ENCODE measurements around the gene SHC2. TPM values are rescaled to one million over a fixed set of nuclear protein-coding genes. Genes with fewer than 3 reads are reported as not detected.

Gene SHC2
- total RNA-seq, 1 experiment from 2014 or later = 2.4 TPM

GRCh38 chr19:377801-378581 is 82.8 kb downstream of the SHC2 start:
- Mint-ChIP-seq H3K4me3 (ENCODE audit: unreplicated experiment) (no peak overlapping the region), H3K27ac (ENCODE audit: unreplicated experiment) (no peak overlapping the region), H3K27me3 (ENCODE audit: insufficient read depth, unreplicated experiment) (no peaks in the 10 kb centered on the region), H3K36me3 (ENCODE audit: insufficient read depth, unreplicated experiment) (peaks cover 6% of the 10 kb centered on the region), H3K9me3 (ENCODE audit: unreplicated experiment) (no peaks in the 10 kb centered on the region), H3K4me1 (ENCODE audit: low read depth, unreplicated experiment) (no peaks in the 10 kb centered on the region)
- Histone ChIP-seq H3K4me3 (ENCODE audit: low read depth, low read length) (no peak overlapping the region), H3K36me3 (ENCODE audit: control insufficient read depth, insufficient read depth, low read length) (no peaks in the 10 kb centered on the region), H3K27me3 (replicated peaks; ENCODE audit: control insufficient read depth, insufficient read depth, low read length) (no peaks in the 10 kb centered on the region), H3K4me1 (no peaks in the 10 kb centered on the region), H3K9me3 (no peaks in the 10 kb centered on the region)
- TF ChIP-seq, protein P1, sequence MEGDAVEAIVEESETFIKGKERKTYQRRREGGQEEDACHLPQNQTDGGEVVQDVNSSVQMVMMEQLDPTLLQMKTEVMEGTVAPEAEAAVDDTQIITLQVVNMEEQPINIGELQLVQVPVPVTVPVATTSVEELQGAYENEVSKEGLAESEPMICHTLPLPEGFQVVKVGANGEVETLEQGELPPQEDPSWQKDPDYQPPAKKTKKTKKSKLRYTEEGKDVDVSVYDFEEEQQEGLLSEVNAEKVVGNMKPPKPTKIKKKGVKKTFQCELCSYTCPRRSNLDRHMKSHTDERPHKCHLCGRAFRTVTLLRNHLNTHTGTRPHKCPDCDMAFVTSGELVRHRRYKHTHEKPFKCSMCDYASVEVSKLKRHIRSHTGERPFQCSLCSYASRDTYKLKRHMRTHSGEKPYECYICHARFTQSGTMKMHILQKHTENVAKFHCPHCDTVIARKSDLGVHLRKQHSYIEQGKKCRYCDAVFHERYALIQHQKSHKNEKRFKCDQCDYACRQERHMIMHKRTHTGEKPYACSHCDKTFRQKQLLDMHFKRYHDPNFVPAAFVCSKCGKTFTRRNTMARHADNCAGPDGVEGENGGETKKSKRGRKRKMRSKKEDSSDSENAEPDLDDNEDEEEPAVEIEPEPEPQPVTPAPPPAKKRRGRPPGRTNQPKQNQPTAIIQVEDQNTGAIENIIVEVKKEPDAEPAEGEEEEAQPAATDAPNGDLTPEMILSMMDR (IDR thresholded peaks at IDR 0.05; ENCODE audit: insufficient read depth in 1 of 2, low read depth in 1 of 2, low read length in 1 of 2, severe bottlenecking in 1 of 2, unreplicated experiment in 1 of 2) = no peak
- POLR2A ChIA-PET = no interaction called here
- BruUV-seq (replicated peaks) = no TSS peak
- CTCF ChIA-PET = no interaction called here
- DNase-seq = no peak
- intact Hi-C loops (cut with micrococcal nuclease; ENCODE audit: unreplicated experiment) = no loop called here

- no peak overlapping the region for H3K4me3 Mint-ChIP-seq (ENCODE audit: unreplicated experiment)
- H3K9me3 Mint-ChIP-seq (ENCODE audit: unreplicated experiment) = no peaks in the 10 kb centered on the region
- peak overlapping the region; percentile 21 for H3K27ac Mint-ChIP-seq (ENCODE audit: unreplicated experiment)
- H3K4me1 Mint-ChIP-seq (ENCODE audit: low read depth, unreplicated experiment) = no peaks in the 10 kb centered on the region
- Histone ChIP-seq H3K27me3 (replicated peaks; ENCODE audit: control insufficient read depth, insufficient read depth, low read length) (no peaks in the 10 kb centered on the region), H3K36me3 (ENCODE audit: control insufficient read depth, insufficient read depth, low read length) (no peaks in the 10 kb centered on the region), H3K4me1 (no peaks in the 10 kb centered on the region), H3K9me3 (no peaks in the 10 kb centered on the region), H3K4me3 (ENCODE audit: low read depth, low read length) (no peak overlapping the region)
- ChIA-PET CTCF (no interaction called here), POLR2A (no interaction called here)
- TF ChIP-seq, protein P1 (IDR thresholded peaks at IDR 0.05; ENCODE audit: insufficient read depth in 1 of 2, low read depth in 1 of 2, low read length in 1 of 2, severe bottlenecking in 1 of 2, unreplicated experiment in 1 of 2) = no peak
- no peak for DNase-seq
- H3K36me3 Mint-ChIP-seq (ENCODE audit: insufficient read depth, unreplicated experiment) = peaks cover 6% of the 10 kb centered on the region
- no peaks in the 10 kb centered on the region for H3K27me3 Mint-ChIP-seq (ENCODE audit: insufficient read depth, unreplicated experiment)
- intact Hi-C loops (cut with micrococcal nuclease; ENCODE audit: unreplicated experiment) = no loop called here
- no TSS peak for BruUV-seq (replicated peaks)
These were observed 84.7 kb downstream of the SHC2 start for GRCh38 chr19:376111-376470.

GRCh38 chr19:375395-376110 is 85.3 kb downstream of the SHC2 start:
- POLR2A ChIA-PET = no interaction called here
- Histone ChIP-seq H3K36me3 (ENCODE audit: control insufficient read depth, insufficient read depth, low read length) (no peaks in the 10 kb centered on the region), H3K4me3 (ENCODE audit: low read depth, low read length) (no peak overlapping the region), H3K27me3 (replicated peaks; ENCODE audit: control insufficient read depth, insufficient read depth, low read length) (no peaks in the 10 kb centered on the region), H3K9me3 (no peaks in the 10 kb centered on the region), H3K4me1 (no peaks in the 10 kb centered on the region)
- no peaks in the 10 kb centered on the region for H3K9me3 Mint-ChIP-seq (ENCODE audit: unreplicated experiment)
- H3K4me1 Mint-ChIP-seq (ENCODE audit: low read depth, unreplicated experiment) = no peaks in the 10 kb centered on the region
- no TSS peak for BruUV-seq (replicated peaks)
- peak overlapping the region; percentile 21 for H3K27ac Mint-ChIP-seq (ENCODE audit: unreplicated experiment)
- no peak overlapping the region for H3K4me3 Mint-ChIP-seq (ENCODE audit: unreplicated experiment)
- CTCF ChIA-PET = no interaction called here
- no peak for DNase-seq
- peaks cover 5% of the 10 kb centered on the region for H3K27me3 Mint-ChIP-seq (ENCODE audit: insufficient read depth, unreplicated experiment)
- intact Hi-C loops (cut with micrococcal nuclease; ENCODE audit: unreplicated experiment) = no loop called here
- H3K36me3 Mint-ChIP-seq (ENCODE audit: insufficient read depth, unreplicated experiment) = peaks cover 6% of the 10 kb centered on the region
- TF ChIP-seq, protein P1 (IDR thresholded peaks at IDR 0.05; ENCODE audit: insufficient read depth in 1 of 2, low read depth in 1 of 2, low read length in 1 of 2, severe bottlenecking in 1 of 2, unreplicated experiment in 1 of 2) = no peak
